Measurements from ENCODE around the gene ARF3. TPM values are rescaled to one million over a fixed set of nuclear protein-coding genes. Genes with fewer than 3 reads are reported as not detected.
A peak's percentile ranks its signal among the peaks of the same experiment; 100 is the strongest.

The ARF3 gene
- total RNA-seq, 1 experiment from 2014 or later: 263 TPM

- H3K27me3 Mint-ChIP-seq (ENCODE audit: low read depth): peaks cover 2% of the 10 kb centered on the region; the same call in 1 of the 2 replicates
- H3K4me1 Mint-ChIP-seq: peaks cover 23 to 24% of the 10 kb centered on the region in 2 experiments
- Histone ChIP-seq H2BK5ac (ENCODE audit: insufficient read length, low read length) (no peak overlapping the region), H3K4me1 (ENCODE audit: insufficient read depth, low read length) (0 out of 2 replicates have a peak, but pooled peaks cover 2% of the 10 kb centered on the region), H2AFZ (ENCODE audit: low read length) (no peak overlapping the region), H3K27ac (ENCODE audit: insufficient read length, low read depth, low read length) (no peak overlapping the region), H3K27me3 (ENCODE audit: insufficient read depth, low read length) (no peaks in the 10 kb centered on the region), H4K8ac (replicated peaks; ENCODE audit: insufficient read length, low read depth, low read length) (no peak overlapping the region), H3K79me2 (ENCODE audit: insufficient read depth, low read length) (peaks cover 37% of the 10 kb centered on the region; the same call in 1 of the 2 replicates), H2BK12ac (ENCODE audit: insufficient read length, low read depth, low read length) (no peak overlapping the region), H3K9me3 (ENCODE audit: control insufficient read depth, low read depth, low read length) (no peaks in the 10 kb centered on the region), H2AK5ac (ENCODE audit: insufficient read length, low read length) (no peak overlapping the region), H3K14ac (ENCODE audit: insufficient read depth, low read length) (no peak overlapping the region), H4K20me1 (ENCODE audit: control insufficient read depth, insufficient read depth, insufficient read length) (no peaks in the 10 kb centered on the region), H4K91ac (ENCODE audit: insufficient read length, low read depth, low read length) (no peak overlapping the region), H3K79me1 (ENCODE audit: insufficient read depth, low read depth, low read length, poor library complexity, severe bottlenecking) (no peaks in the 10 kb centered on the region), H3K23ac (ENCODE audit: insufficient read length, low read depth, low read length) (no peak overlapping the region), H3K4me2 (ENCODE audit: insufficient read depth, insufficient read length, low read length) (no peak overlapping the region), H2BK20ac (ENCODE audit: low read depth, low read length, poor library complexity, severe bottlenecking) (no peak overlapping the region), H3K23me2 (ENCODE audit: insufficient read length, low read depth, low read length, poor library complexity, severe bottlenecking) (peaks cover 9% of the 10 kb centered on the region), H3K9ac (ENCODE audit: extremely low read depth, insufficient read length, low read length) (no peak overlapping the region), H3K18ac (ENCODE audit: insufficient read length, low read depth, low read length) (no peak overlapping the region), H3T11ph (ENCODE audit: low read length) (no peak overlapping the region), H2BK15ac (ENCODE audit: low read depth, low read length) (no peak overlapping the region), H2BK120ac (ENCODE audit: low read depth, low read length, poor library complexity, severe bottlenecking) (no peak overlapping the region), H4K5ac (ENCODE audit: insufficient read length, low read depth, low read length) (no peak overlapping the region), H3K4ac (ENCODE audit: low read depth, low read length) (no peak overlapping the region), H3K56ac (ENCODE audit: insufficient read length, low read depth, low read length) (no peak overlapping the region)
- WGBS (ENCODE audit: extremely low coverage, insufficient read length, low lambda C conversion rate): no CpG with 5 or more reads among the region's 3 CpGs
- TF ChIP-seq CTCF (conservative IDR thresholded peaks at IDR 0.05): no peak
- no peaks in the 10 kb centered on the region; a peak in 1 of 5 replicates for H3K9me3 Mint-ChIP-seq
- peak overlapping the region; percentile 97 to 99; a peak in 3 of 5 replicates for H3K4me3 Mint-ChIP-seq
- 0 out of 7 replicates have a peak overlapping the region, but pooled peaks of 1 of the 3 experiments have one; percentile 31 for H3K27ac Mint-ChIP-seq
- no peak for DNase-seq
- peaks cover 8 to 52% (median 29%) of the 10 kb centered on the region in 3 experiments; a peak in 6 of 7 replicates for H3K36me3 Mint-ChIP-seq (ENCODE audit: insufficient read depth in 1 of 3, low read depth in 3 of 3)
Observed at GRCh38 chr12:48954841-48955501, 2.3 kb downstream of the ARF3 start.
